PFSK-1 (cell line): ENCODE data around the gene C12orf76.

Experiments used
- FOXP2 ChIP-seq: optimal IDR thresholded peaks from 2 replicates; pipeline ENCODE3; 2011; ENCODE audit warnings: borderline replicate concordance, control low read depth, inconsistent platforms; ENCODE audit not compliant: insufficient read depth; ENCODE audit errors: extremely low read length, extremely low read depth
- POLR2AphosphoS5 ChIP-seq: IDR thresholded peaks from 2 replicates; pipeline ENCODE4 v1.6.1; 2012; ENCODE audit warnings: low read depth, mild to moderate bottlenecking, control low read depth, low read length, moderate library complexity
- REST ChIP-seq, 2 experiments: IDR thresholded peaks; 2 replicates each; pipeline versions ENCODE4 v1.6.1 to v1.8.0; 2011 to 2012; ENCODE audit warnings: low read depth in 2 of 2, low read length in 2 of 2, control low read depth in 1 of 2, inconsistent platforms in 1 of 2, mild to moderate bottlenecking in 1 of 2, moderate library complexity in 1 of 2; ENCODE audit not compliant: insufficient read depth in 1 of 2
- SIN3A ChIP-seq: IDR thresholded peaks from 2 replicates; pipeline ENCODE4 v1.6.1; 2012; ENCODE audit warnings: mild to moderate bottlenecking, low read length, moderate library complexity, borderline replicate concordance; ENCODE audit not compliant: insufficient read depth
- TAF1 ChIP-seq: IDR thresholded peaks from 2 replicates; pipeline ENCODE4 v1.6.1; 2012; ENCODE audit warnings: low read length, control low read depth, borderline replicate concordance; ENCODE audit not compliant: insufficient read depth

Gene C12orf76

GRCh38 chr12:110029290-110029815, 19.0 kb downstream of the C12orf76 start:
- no peak for TF ChIP-seq TAF1
- no peak for TF ChIP-seq FOXP2
- TF ChIP-seq SIN3A, result no peak
- TF ChIP-seq REST (IDR thresholded peaks at IDR 0.05; ENCODE audit: insufficient read depth in 1 of 2, low read depth in 2 of 2, low read length in 2 of 2), result no peak
- no peak for TF ChIP-seq POLR2AphosphoS5

GRCh38 chr12:110028323-110028722, 20.0 kb downstream of the C12orf76 start:
- TF ChIP-seq SIN3A, result no peak
- TF ChIP-seq FOXP2, result no peak
- TF ChIP-seq POLR2AphosphoS5, result no peak
- TF ChIP-seq TAF1, result no peak

- TF ChIP-seq SIN3A, result no peak
- no peak for TF ChIP-seq REST (IDR thresholded peaks at IDR 0.05; ENCODE audit: insufficient read depth in 1 of 2, low read depth in 2 of 2, low read length in 2 of 2)
- no peak for TF ChIP-seq TAF1
- no peak for TF ChIP-seq POLR2AphosphoS5
- no peak for TF ChIP-seq FOXP2
Observed at GRCh38 chr12:110024051-110024450, 24.3 kb downstream of the C12orf76 start.

- TF ChIP-seq SIN3A (no peak), FOXP2 (no peak), POLR2AphosphoS5 (no peak), REST (IDR thresholded peaks at IDR 0.05; ENCODE audit: insufficient read depth in 1 of 2, low read depth in 2 of 2, low read length in 2 of 2) (no peak), TAF1 (no peak)
Observed at GRCh38 chr12:110023059-110023980, 25.0 kb downstream of the C12orf76 start.

GRCh38 chr12:110020956-110021355, 27.4 kb downstream of the C12orf76 start:
- TF ChIP-seq FOXP2 (no peak), SIN3A (no peak), TAF1 (no peak), REST (IDR thresholded peaks at IDR 0.05; ENCODE audit: insufficient read depth in 1 of 2, low read depth in 2 of 2, low read length in 2 of 2) (no peak), POLR2AphosphoS5 (no peak)
